GM21528 (cell line): ENCODE measurements around the gene PCLO.
"Not testable (repeated sequence)": the region's sequence is repeated elsewhere in the genome, so short reads cannot be mapped to it uniquely, and the experiment has no call there.

Experiments used
- ATAC-seq: cut with Tn5 transposase; IDR thresholded peaks from one replicate; pipeline ENCODE4 v1.9.1; 2021; ENCODE audit warnings: mild to moderate bottlenecking, moderate library complexity; ENCODE audit not compliant: unreplicated experiment, low FRiP score

Gene PCLO

GRCh38 chr7:83053965-83054364 is 108.7 kb downstream of the PCLO start:
- ATAC-seq: no peak

- ATAC-seq: no peak
Observed at GRCh38 chr7:83040484-83040883, 122.2 kb downstream of the PCLO start.

GRCh38 chr7:83038787-83039186 is 123.9 kb downstream of the PCLO start:
- no peak for ATAC-seq

- ATAC-seq: no peak
Observed at GRCh38 chr7:83036721-83037380, 125.8 kb downstream of the PCLO start.

- ATAC-seq: no peak
Observed at GRCh38 chr7:83036130-83036529, 126.6 kb downstream of the PCLO start.

GRCh38 chr7:83032195-83032594 is 130.5 kb downstream of the PCLO start:
- ATAC-seq: no peak

- not testable (repeated sequence) for ATAC-seq
Observed at GRCh38 chr7:83023817-83024665, 138.6 kb downstream of the PCLO start.

- no peak for ATAC-seq
Observed at GRCh38 chr7:83021032-83021431, 141.7 kb downstream of the PCLO start.

GRCh38 chr7:83020161-83020560 is 142.5 kb downstream of the PCLO start:
- no peak for ATAC-seq

- ATAC-seq: no peak
Observed at GRCh38 chr7:83015916-83016315, 146.8 kb downstream of the PCLO start.

GRCh38 chr7:83014546-83014945 is 148.1 kb downstream of the PCLO start:
- ATAC-seq: no peak

GRCh38 chr7:83011954-83012353 is 150.7 kb downstream of the PCLO start:
- ATAC-seq: no peak

- no peak for ATAC-seq
Observed at GRCh38 chr7:83005410-83005809, 157.3 kb downstream of the PCLO start.

GRCh38 chr7:83001362-83002040 is 161.2 kb downstream of the PCLO start:
- ATAC-seq: no peak

GRCh38 chr7:82998436-82998835 is 164.2 kb downstream of the PCLO start:
- ATAC-seq: no peak

- no peak for ATAC-seq
Observed at GRCh38 chr7:82985144-82985802, 177.4 kb downstream of the PCLO start.

GRCh38 chr7:82980130-82980788 is 182.4 kb downstream of the PCLO start:
- no peak for ATAC-seq

- ATAC-seq: no peak
Observed at GRCh38 chr7:82975811-82976468, 186.7 kb downstream of the PCLO start.

GRCh38 chr7:82972135-82972534 is 190.5 kb downstream of the PCLO start:
- ATAC-seq: no peak
